HG02938 (cell line): ENCODE measurements around the gene EPB41.
"Not testable (repeated sequence)": the region's sequence is repeated elsewhere in the genome, so short reads cannot be mapped to it uniquely, and the experiment has no call there.

Source experiments
- ATAC-seq: cut with Tn5 transposase; IDR thresholded peaks from one replicate; pipeline ENCODE4 v1.9.1; 2021; ENCODE audit warnings: mild to moderate bottlenecking, moderate library complexity; ENCODE audit not compliant: unreplicated experiment

EPB41 gene

DNA sequence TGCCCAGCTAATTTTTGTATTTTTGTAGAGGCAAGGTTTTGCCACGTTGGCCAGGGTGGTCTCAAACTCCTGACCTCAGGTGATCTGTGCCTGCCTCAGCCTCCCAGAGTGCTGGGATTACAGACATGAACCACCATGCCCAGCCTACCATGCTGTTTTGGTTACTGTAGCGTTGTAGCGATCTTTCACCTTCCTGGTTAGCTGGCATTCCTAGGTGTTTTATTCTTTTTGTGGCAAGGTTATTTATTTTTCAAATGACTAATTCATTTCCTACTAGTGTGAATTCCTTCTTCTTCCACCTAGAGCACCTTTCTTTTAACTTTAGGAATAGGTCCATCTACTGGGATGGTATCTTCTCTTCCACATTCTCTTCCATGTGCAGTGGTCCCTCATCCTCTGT is 180.1 kb downstream of the EPB41 start:
- no peak for ATAC-seq

DNA sequence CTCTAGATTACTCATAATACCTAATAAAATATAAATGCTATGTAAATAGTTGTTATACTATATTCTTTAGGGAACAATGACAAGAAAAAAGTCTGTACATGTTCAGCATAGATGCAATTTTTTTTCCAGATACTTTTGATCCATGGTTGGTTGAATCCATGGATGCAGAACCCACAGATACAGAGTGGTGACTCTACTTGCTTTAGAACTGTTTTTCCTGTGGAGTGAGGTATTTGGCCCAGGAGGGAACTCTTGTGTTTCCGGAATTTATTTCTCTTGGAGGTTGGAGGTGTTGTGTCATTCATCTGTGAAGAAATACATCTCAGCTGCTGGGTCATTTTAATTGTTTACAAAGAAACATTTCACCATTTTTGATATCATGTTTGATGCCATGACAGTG is 180.6 kb downstream of the EPB41 start:
- no peak for ATAC-seq

DNA sequence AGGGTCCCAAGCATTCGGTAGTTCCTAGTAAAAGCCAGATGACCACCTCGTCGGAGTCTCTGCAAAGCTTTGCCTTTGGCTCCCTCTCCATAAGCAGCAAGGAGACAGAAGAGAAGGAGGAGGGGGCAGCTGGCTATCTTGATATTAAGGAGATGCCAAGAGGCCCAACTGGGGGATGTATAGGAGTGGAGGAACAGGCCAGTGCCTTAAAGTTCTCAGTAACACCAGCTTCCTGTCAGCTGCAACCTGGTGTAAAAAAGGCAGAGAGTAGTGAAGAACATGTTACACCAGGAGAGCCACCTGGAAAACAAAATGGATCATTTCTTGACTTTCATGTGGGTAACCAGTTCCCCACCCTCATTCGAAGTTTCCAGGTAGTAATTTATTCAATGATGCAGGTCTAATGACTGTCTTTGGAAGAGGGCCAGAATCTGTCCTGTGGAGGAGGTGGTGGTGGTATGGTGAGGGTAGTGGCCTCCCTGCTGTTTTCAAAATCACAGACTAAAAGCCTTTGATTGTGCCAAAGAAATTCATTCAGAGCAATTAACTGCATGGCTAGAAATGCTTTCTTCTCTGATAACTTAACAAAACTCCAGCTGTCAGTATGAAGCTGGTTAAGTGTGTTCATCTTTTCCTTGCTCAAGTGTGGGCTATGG is 182.0 kb downstream of the EPB41 start:
- ATAC-seq, result no peak

DNA sequence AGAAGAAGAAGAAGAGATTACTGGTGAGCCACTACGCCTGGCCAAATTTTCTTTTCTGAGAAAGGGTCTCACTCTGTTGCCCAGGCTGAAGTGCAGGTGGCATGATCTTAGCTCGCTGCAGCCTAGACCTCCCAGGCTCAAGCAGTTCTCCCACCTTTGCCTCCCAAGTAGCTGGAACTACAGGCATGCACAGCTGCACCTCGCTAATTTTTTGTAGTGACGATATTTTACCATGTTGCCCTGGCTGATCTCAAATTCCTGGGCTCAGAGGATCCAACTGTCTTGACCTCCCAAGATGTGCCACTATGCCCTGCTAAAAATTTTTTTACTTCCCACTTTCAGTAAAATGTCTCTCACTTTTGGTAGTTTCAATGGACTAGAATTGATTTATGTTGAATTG is 184.9 kb downstream of the EPB41 start:
- no peak for ATAC-seq

DNA sequence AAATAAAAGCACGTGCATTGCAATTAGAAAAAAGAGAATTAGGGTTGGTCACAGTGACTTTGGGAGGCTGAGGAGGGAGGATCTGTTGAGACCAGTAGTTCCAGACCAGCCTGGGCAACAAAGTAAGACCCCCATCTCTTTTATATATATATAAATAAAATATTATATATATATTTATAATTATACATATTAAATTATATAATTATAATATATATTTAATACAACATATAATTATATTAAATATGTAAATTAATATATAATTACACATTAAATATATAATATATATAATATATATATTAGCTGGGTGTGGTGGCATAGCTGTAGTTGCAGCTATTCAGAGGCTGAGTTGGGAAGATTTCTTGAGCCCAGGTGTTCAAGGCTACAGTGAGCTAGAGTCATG is 186.1 kb downstream of the EPB41 start:
- no peak for ATAC-seq

DNA sequence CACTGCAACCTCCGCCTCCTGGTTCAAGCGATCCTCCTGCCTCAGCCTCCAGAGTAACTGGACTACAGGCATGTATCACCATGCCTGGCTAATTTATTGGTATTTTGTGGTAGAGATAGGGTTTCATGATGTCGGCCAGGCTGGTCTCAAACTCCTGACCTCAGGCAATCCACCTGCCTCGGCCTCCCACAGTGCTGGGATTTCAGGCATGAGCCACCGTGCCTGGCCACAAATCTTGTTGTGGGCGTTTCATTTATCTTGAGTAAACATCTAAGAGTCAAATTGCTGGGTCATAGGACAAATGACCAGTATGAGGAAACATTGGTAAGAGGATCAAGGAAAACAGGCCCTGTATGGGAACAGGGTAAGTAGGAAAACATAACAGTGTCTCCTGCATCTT is 191.5 kb downstream of the EPB41 start:
- no peak for ATAC-seq

DNA sequence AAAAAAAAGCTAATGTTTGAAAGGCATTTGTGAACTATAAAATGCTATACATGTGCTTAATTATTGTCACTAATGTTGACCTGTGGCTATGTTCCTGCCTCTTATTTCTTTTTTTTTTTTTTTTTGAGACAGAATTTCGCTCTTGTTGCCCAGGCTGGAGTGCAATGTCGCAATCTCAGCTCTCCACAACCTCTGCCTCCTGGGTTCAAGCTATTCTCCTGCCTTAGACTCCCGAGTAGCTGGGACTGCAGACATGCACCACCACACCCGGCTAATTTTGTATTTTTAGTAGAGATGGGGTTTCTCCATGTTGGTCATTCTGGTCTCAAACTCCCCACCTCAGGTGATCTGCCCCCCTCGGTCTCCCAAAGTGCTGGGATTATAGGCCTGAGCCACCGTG is 193.7 kb downstream of the EPB41 start:
- ATAC-seq, result not testable (repeated sequence)

DNA sequence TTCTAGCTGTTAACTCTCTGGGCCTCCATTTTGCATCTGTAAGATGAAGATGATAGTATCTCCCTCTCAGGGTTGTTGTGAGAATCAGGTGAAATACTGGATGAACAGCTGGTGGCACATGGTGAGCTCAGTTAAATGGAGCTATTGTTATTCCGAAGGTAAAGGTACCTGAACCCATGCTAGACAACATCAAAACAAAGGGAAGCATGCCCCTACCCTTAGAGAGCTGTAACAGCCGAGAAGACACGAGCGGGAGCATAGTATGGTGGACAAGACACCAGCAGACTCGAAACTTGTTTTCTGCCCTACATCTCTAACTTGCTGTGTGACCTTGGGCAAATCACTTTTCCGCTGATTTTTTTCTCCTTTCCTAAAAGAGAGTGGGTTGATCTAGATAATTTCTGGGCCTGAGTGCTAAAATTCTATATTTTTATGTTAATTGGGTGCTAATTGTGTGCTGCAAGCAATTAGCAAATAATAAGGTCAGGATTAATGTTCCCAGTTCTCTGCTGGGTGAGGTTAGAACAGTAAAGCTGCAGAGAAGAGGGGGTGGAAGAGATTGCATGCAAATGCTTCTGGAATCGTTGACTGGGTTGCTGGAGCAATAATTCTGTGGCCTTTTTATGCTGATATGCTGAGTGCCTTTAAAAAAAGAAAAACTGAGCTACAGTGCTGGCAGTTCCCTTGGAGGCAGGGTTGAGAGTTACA is 198.5 kb downstream of the EPB41 start:
- ATAC-seq, result no peak

DNA sequence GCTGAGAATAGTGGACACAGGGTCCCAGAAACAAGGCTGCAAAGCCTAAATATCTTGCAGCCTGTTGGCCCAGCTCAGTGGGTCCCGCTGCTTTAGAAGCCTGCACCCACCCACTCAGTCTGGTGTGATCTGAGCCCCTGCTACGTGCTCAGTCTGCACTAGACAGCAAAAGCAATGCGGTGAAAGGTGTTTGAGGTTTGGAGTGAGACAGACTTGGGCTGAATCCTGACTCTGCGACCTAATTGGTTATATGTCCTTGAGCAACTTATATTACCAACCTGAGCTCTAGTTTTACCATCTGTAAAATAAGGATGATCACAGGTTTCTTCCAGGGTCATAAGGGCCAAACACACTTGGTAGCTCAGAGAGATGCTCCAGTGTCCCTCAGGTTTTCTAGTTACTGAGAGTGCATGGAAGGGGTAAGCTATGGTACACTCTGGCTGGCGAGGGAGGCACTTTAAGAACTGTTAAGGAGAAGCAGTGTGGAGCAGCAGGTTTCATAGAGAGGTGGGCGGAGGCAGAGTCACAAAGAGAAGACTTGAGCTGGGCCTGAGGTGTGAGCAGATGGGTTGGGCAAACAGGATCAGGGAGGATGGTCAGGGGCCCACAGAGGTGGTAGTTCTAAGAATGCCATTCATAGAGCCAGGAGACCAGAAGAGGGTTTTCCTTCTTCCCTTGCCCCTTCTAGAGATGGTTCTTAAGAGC is 199.2 kb downstream of the EPB41 start:
- ATAC-seq, result no peak

DNA sequence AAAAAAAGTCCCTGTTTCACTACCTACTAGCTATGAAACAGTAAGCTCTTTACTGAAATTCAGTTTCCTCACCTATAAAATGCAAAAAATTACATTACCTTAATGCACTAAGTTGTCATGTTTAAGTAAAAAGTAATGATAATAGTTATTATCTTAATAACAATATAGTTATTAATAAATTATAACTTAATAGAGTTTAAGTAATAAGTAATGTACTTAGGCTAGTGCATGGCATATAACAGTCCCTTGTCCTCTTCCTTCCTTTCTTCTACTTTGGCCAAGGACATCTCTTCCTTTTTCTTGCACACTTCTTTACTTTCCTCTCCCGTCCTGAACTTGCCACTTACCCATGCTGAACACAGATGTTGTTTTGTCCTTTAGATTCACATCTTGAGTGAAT is 200.3 kb downstream of the EPB41 start:
- no peak for ATAC-seq

DNA sequence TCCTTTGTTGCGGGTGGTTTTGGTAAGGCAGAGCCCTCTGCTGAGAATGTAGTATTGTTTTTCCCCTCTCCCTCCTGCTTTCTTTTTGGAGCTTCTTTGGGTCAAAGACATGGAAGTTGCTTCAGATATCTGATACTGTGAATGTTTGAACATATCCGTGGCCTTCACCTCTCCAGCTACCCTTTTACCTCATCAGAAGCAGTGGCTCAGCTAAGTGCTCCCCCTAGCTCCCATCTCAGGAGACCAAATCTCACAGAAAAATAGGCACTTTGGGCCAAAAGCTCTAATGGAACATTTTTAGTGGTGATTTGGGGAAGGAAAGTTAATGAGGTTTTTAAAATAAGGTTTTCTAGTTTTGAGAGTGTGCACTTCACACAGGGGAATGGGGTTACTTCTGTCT is 203.0 kb downstream of the EPB41 start:
- no peak for ATAC-seq

DNA sequence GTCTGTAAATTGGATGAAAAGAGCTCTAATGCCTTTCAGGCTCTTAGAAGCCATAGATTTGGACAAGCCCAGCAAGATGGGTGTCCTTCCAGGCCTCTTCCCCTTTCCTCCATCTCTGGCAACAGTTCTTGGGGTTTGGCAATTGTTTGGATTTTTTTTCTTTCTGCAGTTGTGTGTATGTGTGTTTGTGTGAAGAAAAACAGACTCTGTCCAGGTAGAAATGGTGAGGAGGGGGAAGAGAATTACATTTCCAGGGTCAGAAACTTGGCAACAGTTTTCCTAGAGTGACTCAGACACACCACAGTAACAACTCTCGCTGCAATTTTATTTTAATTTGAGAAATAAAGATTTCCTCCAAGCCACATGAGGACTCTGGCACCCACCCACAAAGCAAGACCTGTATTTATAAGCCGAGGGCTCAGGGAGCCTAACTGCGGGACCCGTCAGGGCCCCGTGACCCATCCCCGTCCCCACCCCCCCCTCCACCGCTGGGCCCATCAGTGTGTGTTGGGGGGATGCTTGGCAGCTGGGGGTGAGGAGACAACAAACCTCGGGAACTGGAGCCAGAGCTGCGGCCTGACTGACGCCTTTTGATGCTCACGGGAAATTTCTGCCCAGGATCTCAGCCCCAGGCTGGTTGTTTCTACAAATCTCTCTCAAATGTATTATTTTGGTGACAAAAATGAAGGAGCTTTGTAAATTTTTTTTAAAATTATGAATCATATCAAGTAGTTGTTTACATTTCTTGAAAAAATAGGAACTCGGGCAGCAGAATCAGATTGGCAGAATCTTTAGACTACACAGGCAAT is 205.0 kb downstream of the EPB41 start:
- no peak for ATAC-seq

DNA sequence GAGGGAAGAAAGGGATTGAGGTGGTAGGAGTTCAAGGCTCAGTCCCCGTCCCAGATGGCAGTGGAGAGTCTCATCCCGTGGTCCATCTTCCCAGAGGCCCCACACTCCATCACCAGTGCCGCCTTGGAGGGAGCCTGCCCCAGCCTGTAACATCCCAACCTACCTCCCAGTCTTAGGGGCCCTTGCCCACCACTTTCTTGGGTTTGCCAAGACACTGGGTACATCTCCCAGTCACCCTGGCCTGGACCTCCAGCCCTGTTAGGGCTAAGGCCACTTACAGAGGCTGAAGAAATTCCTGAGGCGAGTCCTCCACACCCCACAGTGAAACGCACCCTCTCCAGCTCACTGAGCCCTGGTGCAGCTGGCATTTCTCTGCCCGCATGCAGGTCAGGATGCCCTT is 206.0 kb downstream of the EPB41 start:
- ATAC-seq, result no peak

DNA sequence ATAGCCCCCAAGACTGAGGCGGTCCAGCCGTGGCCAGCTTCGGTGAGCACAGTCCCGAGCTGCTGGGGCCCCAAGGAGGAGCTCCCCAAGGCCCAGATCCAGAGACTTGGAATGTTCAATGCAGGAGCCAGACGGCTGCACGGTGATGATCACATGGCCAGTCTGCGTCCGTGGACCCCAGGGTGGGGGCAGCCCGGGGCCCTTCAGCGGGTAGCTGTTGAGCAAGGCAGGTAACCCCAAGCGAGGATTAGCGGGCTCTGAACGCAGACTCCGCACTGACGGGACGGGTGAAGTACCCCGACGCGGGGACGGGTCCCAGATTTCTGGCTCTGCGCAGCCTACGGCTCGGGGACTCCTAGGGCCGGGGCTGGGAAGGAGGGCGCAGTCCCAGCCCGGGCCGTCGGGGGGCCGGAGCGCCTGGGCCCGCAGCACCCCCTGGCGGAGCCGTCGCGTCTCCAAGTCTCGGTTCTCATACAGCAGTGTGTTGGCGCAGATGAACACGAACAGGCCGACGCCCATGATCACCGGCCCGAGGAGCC is 206.6 kb downstream of the EPB41 start:
- no peak for ATAC-seq

DNA sequence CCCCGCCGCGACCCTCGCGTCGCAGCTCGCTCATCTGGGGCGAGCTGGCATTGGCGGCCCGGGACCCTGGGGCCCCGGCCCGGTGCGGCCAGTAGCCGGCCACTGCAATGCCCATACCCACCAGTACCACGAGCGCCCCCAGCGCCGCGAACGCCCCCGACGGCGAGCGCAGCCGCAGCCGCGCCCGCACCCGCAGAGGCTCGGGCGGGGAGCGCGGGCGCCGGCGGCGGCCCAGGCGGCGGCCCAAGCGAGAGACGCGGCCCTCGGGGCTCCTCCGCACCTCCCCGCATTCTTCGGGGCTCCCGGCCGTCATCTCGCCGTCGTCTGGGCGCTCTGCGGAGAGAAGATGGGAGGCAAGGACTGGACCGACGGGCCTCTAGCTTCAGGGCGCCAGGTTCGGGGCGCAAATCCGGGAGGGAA is 207.2 kb downstream of the EPB41 start:
- ATAC-seq, result no peak

DNA sequence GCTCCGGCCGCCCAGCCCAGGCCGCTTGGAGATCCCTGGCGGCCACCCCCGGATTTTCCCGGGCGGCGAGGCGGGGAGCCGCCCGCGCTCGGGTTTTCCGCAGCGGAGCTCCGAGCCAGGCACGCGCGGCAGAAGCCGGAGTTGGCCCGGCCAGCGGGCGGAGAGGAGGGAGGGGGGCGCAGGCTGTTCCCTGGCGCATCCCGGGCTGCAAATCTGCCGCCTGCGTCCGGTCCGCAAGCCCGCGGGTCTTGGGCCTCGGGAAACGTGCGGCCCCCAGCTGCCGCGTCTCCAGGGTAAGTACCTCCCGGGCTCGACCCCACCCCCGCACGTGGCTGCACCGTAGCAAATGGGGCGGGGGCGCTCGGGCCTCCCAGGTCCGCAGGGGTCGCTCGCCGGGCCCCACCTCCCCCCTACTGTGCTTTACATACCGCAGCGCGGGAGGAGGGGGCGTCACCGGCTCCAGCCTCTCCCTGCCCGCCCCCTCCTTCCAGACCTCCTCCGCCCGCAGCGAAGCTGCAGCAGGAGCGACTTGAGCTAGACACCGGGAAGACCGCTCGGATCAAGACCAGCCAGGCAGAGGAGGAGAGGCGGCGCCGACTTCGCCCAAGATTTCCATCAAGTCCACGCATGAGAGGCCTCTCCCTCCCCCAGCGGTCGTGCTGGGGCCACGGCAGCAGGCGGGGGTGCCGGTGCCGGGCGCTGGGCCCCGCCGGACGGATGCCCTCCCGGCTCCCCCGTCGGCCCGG is 207.7 kb downstream of the EPB41 start:
- ATAC-seq, result no peak

DNA sequence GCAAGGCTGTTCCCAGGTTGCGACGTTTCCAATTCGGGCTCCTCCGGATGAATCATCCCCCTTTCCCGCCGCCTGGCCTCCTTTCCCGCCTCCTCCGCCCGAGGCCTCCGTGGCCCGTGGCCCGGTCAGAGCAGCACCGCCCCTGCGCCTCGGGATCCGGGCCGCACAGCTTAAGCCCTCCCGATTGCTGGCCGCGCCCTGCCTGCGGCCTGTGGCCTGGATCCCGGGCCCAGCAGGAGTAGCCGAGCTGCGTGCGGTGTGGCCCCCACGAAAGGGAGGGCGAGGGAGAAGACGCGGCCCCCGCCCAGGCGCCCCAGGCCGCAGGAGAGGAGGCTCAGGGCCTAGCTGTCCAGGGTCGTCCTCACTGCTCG is 208.3 kb downstream of the EPB41 start:
- no peak for ATAC-seq

DNA sequence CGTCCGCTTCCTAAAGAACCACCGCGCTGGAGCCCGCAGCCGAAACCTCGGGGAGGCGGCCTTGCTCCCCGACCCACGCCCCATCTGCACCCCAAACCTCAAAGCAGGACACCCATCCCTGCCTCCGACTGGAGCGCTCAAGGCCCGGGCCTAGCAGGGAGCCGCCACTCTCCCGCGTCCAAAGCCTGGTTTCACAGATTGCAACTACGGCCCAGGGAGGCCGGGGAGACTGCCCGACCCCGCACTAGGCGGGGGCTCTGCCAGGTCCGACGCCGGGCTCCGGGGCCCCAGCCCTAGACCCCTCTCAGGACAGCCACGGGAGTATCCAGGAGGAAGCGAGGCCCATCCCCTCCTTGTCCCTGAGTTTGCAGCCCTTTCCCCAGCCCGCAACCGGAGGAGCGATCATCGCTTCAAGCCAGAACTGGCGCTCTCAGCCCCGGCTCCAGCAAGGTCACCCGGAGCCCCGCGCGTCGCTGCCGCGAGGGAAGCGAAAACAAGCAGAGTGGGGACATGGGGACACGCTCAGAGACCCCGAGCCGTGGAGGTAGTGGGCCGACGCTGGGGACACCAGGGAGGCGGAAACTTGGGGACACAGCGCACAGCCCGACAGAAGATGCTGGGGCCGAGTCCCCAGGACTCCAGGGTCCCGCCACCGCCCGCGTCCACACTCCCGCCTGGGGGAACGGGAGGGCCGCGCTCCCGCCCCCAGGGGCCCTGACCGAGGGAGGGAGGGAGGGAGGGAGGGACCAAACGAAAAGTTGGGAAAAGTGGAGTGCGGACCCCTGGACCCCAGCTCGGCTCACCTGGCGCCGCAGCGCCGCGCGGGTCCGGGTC is 208.9 kb downstream of the EPB41 start:
- no peak for ATAC-seq

DNA sequence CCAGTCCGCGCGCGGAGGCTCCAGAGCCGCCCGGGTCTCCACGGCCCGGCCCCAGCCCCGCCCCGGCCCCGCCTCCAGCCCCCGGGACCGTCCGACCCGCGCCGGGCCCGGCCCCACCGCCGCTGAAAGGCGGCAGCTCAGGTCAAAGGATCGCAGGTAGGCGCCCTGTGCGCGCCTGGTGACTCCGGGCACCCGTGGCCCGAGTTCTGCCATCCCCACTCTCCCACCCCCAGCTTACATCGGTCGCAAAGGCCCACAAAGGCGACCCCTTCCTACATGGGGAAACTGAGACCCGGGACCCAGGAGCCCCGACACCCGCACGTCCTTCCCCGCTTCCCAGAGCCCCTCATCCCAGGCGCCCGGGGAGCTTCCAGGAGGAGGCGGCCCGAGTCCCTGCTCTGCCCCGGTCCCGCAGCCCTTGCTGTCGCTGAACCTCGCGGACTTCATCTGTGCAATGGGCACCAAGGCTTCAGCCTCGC is 209.6 kb downstream of the EPB41 start, which contains the start of gene TMEM200B:
Gene TMEM200B, minus strand, starts transcription at position 17 of the 479 bp plus-strand sequence. CDS start 2,075 bp downstream, outside the sequence.
- no peak for ATAC-seq
